Liver (tissue), 3 donors: Measurements from ENCODE around the gene NTHL1.

Source experiments
- ATF3 ChIP-seq: IDR thresholded peaks from 2 replicates; pipeline ENCODE4 v1.6.1; 2016; ENCODE audit warnings: antibody characterized with exemption
- CTCF ChIP-seq: fragments of 150-350 bp; IDR thresholded peaks from 2 replicates; pipeline ENCODE4 v1.5.1; 2017; ENCODE audit warnings: improper control_type of control experiment, low read depth, low read length; ENCODE audit not compliant: missing input control
- GABPA ChIP-seq, 2 donors: IDR thresholded peaks in 1 of 2; conservative IDR thresholded peaks in 1 of 2; 2 replicates each; pipeline ENCODE4 v1.6.1; 2016; ENCODE audit warnings: antibody characterized with exemption in 2 of 2, mild to moderate bottlenecking in 1 of 2, moderate library complexity in 1 of 2
- JUND ChIP-seq, 2 donors: IDR thresholded peaks; 2 replicates each; pipeline ENCODE4 v1.6.1; 2016; ENCODE audit warnings: antibody characterized with exemption in 2 of 2
- REST ChIP-seq: IDR thresholded peaks from 2 replicates; pipeline ENCODE4 v1.6.1; 2016; ENCODE audit warnings: antibody characterized with exemption, mild to moderate bottlenecking
- TAF1 ChIP-seq: conservative IDR thresholded peaks from 2 replicates; pipeline ENCODE4 v1.6.1; 2016; ENCODE audit warnings: antibody characterized with exemption, mild to moderate bottlenecking
- donor health status: healthy.
- donor health status: healthy.

- TF ChIP-seq CTCF (no peak), ATF3 (no peak), GABPA (IDR thresholded peaks at IDR 0.05 in 1 of 2, conservative IDR thresholded peaks at IDR 0.05 in 1 of 2) (no peak), REST (no peak), JUND (IDR thresholded peaks at IDR 0.05) (no peak), TAF1 (no peak)
Observed at GRCh38 chr16:2013527-2013926, 34.1 kb downstream of the NTHL1 start.
